GM18861 (cell line): Measurements from ENCODE around the gene JUP.
"Not testable (repeated sequence)": the region's sequence is repeated elsewhere in the genome, so short reads cannot be mapped to it uniquely, and the experiment has no call there.

Source experiments
- ATAC-seq: cut with Tn5 transposase; IDR thresholded peaks from one replicate; pipeline ENCODE4 v1.9.1; 2021; ENCODE audit not compliant: unreplicated experiment

The JUP gene

GRCh38 chr17:41781404-41782110 is 5.0 kb downstream of the JUP start:
- ATAC-seq = no peak

DNA sequence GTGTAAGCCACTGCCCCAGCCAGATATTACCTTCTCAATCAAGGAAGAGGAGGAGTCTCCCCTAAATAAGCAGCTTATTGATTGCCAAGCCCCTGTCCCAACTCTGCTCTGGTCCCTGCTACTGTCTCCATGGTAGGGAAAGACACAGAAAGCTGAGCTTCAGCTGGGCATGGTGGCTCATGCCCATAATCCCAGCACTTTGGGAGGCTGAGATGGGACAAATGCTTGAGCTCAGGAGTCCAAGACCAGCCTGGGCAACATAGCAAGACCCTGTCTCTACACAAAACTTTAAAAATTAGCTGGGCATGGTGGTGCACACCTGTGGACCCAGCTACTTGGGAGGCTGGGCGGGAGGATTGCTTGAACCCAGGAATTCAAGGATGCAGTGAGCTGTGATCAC is 6.6 kb downstream of the JUP start:
- no peak for ATAC-seq

GRCh38 chr17:41777574-41778188 is 8.8 kb downstream of the JUP start:
- ATAC-seq = no peak

DNA sequence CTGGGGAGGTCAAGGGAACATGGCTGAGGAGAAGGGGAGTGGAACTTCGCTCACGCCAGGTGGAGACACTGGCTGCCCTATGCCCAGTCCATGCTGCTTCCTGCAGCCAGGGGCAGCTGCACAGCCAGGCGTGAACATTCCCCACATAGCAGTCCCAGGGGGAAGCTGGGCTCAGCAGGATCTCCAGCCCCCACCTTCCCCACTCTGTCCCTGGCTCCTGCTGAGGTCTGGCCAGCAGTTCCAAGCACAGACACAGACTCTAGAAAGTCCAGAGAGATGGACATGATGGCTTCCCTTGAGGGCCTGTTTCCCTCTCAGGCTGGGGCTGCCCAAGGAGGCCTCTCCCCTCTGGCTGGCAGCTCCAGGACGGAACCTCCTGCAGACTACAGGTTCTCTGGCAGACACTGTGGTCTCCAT is 9.3 kb downstream of the JUP start:
- no peak for ATAC-seq

- ATAC-seq = not testable (repeated sequence)
Measured at GRCh38 chr17:41776262-41776900, 10.1 kb downstream of the JUP start.

DNA sequence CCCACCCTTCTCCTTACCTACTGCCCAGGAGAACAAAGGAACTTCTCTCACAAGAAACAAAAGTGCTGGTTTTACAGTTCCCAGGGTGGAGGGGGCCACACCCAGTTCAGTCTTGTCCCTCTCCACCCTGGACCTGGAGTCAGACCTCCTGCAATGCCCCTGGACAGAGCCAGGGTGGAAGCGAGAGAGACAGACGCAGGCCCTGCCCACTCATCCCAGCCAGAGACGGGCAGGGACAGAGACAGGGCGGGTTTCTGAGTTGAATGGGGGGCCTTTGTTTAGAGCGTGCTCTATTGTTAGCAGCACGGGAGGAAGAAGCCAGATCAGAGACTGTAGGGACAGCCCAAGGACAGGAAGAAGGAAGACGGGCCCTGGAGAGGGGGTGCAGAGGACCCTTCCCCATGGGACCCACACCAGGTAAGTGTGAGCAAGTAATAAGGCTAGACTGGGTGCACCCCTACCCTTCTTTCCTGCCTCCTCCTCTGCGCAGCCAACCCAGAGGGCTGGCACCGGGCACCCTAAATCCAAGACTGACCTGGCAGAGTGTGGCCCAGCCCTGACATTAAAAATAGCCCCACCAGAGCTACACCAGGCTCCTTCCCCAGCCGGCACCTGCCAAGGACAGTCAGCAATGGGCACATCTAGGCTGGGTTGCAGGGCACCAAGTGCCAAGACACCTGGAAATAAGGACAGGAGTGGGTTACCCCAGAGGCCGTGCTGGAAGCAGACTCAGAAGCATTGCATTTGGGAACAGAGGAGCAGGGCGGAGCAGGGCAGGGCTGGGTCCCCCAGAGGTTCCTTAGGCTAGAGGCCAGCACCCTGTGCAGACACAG is 10.9 kb downstream of the JUP start:
- ATAC-seq = no peak

DNA sequence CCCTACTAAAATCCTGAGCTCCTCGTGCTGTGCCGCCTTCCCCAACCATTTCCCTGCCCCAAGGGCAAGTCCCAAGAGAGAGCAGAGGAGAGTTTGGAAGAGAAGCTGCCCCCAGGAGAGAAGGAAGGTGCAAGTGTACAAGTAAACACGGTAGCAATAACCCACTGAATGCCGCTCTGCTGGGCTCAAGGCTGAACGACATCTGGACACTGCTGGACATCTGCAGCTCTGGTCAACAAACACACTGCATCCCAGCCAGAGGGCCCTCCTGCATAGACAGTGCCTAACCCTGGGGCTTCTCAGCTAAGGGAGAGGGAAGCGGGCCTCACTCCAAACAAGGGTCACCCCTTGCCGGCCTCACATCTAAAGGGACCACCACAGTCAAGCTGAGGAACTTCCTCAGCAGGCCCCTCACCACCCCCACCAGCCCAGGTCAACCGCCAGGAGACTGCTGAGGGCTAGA is 12.7 kb downstream of the JUP start:
- ATAC-seq = no peak

- no peak for ATAC-seq
Measured at GRCh38 chr17:41773190-41773588, 13.3 kb downstream of the JUP start.

GRCh38 chr17:41772586-41773189 is 13.8 kb downstream of the JUP start:
- no peak for ATAC-seq

DNA sequence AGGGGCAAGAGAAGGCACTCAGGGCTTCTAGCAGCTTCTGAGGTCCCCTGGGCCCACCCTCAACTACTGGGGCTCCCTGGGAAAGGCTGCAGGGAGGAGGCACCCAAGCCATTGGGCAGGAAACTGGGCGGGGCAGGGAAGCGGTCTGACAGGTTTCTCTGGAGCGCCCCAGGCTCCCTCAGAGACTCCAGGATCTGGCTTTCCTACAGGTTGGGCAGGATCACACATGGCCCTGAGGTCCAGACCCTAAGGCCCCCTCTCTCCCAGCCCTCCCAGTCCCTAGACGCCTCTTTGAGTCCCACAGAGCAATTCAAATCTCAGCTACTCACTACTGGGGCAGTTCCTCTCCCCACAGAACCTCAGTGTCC is 14.3 kb downstream of the JUP start:
- no peak for ATAC-seq

- no peak for ATAC-seq
Measured at GRCh38 chr17:41771389-41772206, 14.9 kb downstream of the JUP start.

GRCh38 chr17:41769985-41770384 is 16.5 kb downstream of the JUP start:
- no peak for ATAC-seq

DNA sequence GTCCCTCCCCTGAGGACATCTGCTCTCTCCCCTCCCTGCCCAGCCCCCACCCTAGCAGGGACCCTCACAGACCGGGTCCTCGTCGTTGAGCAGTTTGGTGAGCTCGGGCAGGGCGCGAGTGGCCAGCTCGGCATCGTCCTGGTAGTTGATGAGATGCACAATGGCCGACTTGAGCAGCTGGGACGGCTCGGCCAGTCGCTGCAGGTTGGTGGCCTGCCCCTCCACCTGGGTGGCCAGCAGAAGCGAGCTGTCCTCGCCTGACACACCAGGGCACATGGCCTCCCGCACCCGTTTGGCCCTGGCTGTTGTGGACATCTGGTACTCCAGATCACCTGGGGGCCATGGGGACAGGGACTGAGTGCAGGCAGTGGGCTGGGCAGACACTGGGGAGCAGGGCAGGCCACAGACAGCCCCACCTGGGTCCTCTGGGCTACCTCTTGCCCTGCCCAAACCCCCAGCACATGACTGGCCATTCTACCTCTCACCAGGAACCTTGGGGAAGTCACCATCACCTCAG is 17.1 kb downstream of the JUP start:
- no peak for ATAC-seq

DNA sequence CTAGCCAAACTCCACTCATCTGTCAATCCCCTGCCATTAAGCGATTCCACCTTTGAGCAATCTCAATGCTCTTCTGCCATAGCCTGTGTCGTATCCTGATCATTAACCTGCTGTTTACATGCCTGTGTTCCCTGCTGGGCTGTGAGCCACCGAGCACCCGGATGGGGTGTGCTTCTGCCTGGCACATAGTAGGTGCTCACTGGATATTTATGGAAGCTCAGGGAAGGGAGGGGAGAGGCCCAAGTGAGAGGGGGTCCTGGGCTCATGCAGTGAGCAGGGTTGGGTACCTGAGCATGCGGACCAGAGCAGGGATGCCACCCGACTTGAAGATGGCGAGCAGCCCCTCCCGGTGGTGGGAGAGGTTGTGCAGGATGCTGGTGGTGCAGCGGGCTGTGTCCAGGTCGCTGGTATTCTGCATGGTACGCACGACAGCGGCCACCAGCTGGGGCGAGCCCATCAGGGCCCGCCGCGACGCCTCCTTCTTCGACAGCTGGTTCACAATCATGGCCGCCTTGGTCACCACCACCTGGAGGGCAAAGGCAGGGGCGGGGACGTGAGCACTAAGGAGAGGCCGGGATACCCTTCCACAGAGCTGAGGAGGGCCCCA is 17.7 kb downstream of the JUP start:
- ATAC-seq = no peak

DNA sequence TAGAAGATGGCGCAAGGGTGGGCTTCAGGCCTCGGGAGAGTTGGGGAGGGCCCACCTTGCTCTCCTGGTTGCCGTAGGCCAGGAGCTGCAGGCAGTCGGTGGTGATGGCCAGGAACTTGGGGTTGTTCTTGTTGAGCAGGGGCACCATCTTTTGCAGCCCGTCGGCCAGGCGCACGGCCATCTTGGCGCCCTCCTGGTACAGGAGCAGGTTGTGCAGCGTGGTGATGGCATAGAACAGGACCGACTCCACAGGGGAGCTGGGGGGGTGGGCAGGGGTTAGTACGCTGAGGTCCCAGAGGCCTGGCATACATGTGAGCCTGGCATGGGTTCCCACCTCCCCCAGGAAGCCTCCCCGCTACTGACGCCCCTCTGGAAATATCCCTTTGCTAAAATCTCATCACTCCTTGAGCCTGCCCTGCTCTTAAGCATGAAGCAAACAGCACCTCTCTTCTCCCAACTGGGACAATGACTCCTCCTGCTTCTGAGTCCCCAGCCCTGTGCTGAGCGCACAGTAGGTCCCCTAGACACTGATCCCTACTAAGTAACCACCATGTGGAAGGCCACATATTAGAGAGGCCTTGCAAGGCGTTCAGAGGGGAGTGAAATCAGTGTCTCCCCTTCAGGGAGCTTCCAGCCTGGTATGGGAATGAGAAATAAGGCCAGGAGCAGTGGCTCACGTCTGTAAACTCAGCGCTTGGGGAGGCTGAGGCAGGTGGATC is 19.0 kb downstream of the JUP start:
- ATAC-seq = no peak

DNA sequence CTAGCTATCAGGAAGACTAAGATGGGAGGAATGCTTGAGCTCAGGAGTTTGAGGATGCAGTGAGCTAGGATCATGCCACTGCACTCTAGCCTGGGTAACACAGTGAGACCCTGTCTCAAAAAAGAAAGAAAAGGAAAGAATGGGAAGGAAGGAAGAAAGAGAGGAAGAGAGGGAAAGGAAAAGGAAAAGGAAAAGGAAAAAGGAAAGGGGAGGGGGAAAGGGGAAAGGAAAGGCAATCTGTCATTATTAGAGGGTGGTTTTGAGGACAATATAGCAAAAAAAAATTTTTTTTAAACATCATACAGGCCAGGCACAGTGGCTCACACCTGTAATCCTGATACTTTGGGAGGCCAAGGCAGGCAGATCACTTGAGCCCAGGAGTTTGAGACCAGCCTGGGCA is 20.4 kb downstream of the JUP start:
- ATAC-seq = no peak

DNA sequence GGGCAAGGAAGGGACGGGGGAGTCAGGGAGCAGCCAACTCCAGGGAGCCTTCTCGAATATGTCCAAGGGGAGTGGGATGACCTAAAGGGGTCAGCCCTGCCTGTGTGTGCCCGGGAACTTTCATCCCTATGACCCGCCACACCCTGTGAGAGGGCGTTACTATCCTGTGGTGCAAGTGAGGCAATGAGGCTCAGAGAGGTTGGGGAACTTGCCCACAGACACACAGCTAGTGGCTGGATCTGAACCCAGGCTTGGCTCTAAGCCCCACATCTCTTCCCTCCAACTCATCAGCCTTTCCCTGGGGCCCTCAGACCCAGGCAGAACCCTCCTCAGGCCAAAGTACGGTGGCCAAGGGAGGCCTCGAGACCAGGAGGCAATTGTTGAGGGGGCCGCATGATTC is 23.2 kb downstream of the JUP start:
- no peak for ATAC-seq

- no peak for ATAC-seq
Measured at GRCh38 chr17:41762841-41763240, 23.7 kb downstream of the JUP start.

GRCh38 chr17:41762391-41762790 is 24.1 kb downstream of the JUP start:
- ATAC-seq = no peak
